Right lobe of liver (tissue), 6 donors: Measurements from ENCODE around the gene REG1B. TPM values are rescaled to one million over a fixed set of nuclear protein-coding genes. Genes with fewer than 3 reads are reported as not detected.

Source experiments
- ATAC-seq, 4 donors: fragments of 200-7000 bp; cut with Tn5 transposase; one replicate each; pipeline ENCODE4 v1.9.1; 2020; ENCODE audit warnings: mild to moderate bottlenecking in 4 of 4, moderate library complexity in 4 of 4
- DNase-seq, 3 donors: peaks; one replicate each; pipeline ENCODE4 v3.0.0-alpha.2; 2020
- H3K27ac ChIP-seq, 3 donors: fragments of 200-600 bp; one replicate each; pipeline ENCODE4 v1.8.0; 2022
- H3K27me3 ChIP-seq, 2 donors: fragments of 200-600 bp; one replicate each; pipeline ENCODE4 v1.8.0; 2022
- H3K36me3 ChIP-seq, 4 donors: fragments of 200-600 bp; sonication (generic) in 1 of 4; one replicate each; pipeline versions ENCODE4 v1.5.1 to v1.8.0; 2017 to 2022; ENCODE audit warnings: control low read depth in 1 of 4
- H3K4me1 ChIP-seq, 4 donors: fragments of 200-600 bp; sonication (generic) in 1 of 4; one replicate each; pipeline versions ENCODE4 v1.5.1 to v1.8.0; 2017 to 2022; ENCODE audit warnings: control low read depth in 1 of 4
- H3K4me3 ChIP-seq, 3 donors: fragments of 200-600 bp; one replicate each; pipeline ENCODE4 v1.8.0; 2022
- H3K9me3 ChIP-seq, 4 donors: fragments of 200-600 bp; sonication (generic) in 1 of 4; one replicate each; pipeline versions ENCODE4 v1.5.1 to v1.8.0; 2017 to 2022; ENCODE audit warnings: control low read depth in 1 of 4
- CTCF ChIP-seq, 4 donors: fragments of 200-600 bp in 3 of 4; fragments of 450-650 bp in 1 of 4; IDR thresholded peaks; one replicate each; pipeline versions ENCODE4 v1.5.1 to v1.8.0; 2016 to 2022; ENCODE audit warnings: antibody characterized with exemption in 4 of 4, mild to moderate bottlenecking in 2 of 4
- POLR2A ChIP-seq: fragments of 450-650 bp; IDR thresholded peaks from one replicate; pipeline ENCODE4 v1.6.1; 2017; ENCODE audit warnings: antibody characterized with exemption, mild to moderate bottlenecking
- WGBS: methylation state at CpG from one replicate; pipeline ENCODE4 v1.1.6; 2018; ENCODE audit warnings: low coverage, low lambda C conversion rate; ENCODE audit not compliant: insufficient coverage; ENCODE audit errors: missing lambda C conversion rate; 5-methylcytosine and 5-hydroxymethylcytosine counted together
- intact Hi-C, 2 donors: fragments of 100-400 bp; cut with DNase I; formaldehyde crosslinking; loops; one replicate each; pipeline versions ENCODE4 v1.11.2 to v1.14.1; 2022
- total RNA-seq, 6 experiments: library from RNA; depleted of rRNA in 2 of 6; stranded (reverse); fragments of >200 nt in 2 of 6; fragmentation: NEBNext Ultra II Directional in 3 of 6; extraction: Animal tissue kit (Norgen Biotek cat#: 25700) in 3 of 6; gene quantifications; one replicate each; pipeline versions ENCODE4 v1.1.0 to v1.2.4, GENCODE V29; 2016 to 2023
- donor health status: DM: no; HTN: yes; CAD: no.
- donor health status: DM: no; HTN: no; CAD: no.
- donor health status: DM: no; HTN: no; CAD: no.
- donor health status: DM: no; HTN: yes; CAD: no.
- donor health status: DM: no; HTN: yes; CAD: no.

Gene REG1B
- total RNA-seq, 6 experiments from 2014 or later = not detected

- 29% methylated on average over 2 of the region's 2 CpGs for WGBS
- no peaks in the 10 kb centered on the region for H3K27me3 ChIP-seq
- DNase-seq = no peak
- no peaks in the 10 kb centered on the region for H3K36me3 ChIP-seq
- no peak overlapping the region for H3K27ac ChIP-seq
- no peaks in the 10 kb centered on the region for H3K9me3 ChIP-seq
- intact Hi-C loops = no loop called here
- ATAC-seq = no peak
- no peaks in the 10 kb centered on the region for H3K4me1 ChIP-seq
- TF ChIP-seq CTCF (IDR thresholded peaks at IDR 0.05) = no peak
- no peak for TF ChIP-seq POLR2A
- no peak overlapping the region for H3K4me3 ChIP-seq
Measured at GRCh38 chr2:79116997-79117928, 29.5 kb upstream of the REG1B start.

- no peak for DNase-seq
- WGBS = 48% methylated on average over 3 of the region's 3 CpGs
- Histone ChIP-seq H3K27ac (no peak overlapping the region), H3K9me3 (no peaks in the 10 kb centered on the region), H3K27me3 (no peaks in the 10 kb centered on the region), H3K4me3 (no peak overlapping the region), H3K4me1 (no peaks in the 10 kb centered on the region), H3K36me3 (no peaks in the 10 kb centered on the region)
- intact Hi-C loops = no loop called here
- TF ChIP-seq CTCF (IDR thresholded peaks at IDR 0.05) = no peak
- no peak for TF ChIP-seq POLR2A
- no peak for ATAC-seq
Measured at GRCh38 chr2:79114797-79115494, 27.2 kb upstream of the REG1B start.

GRCh38 chr2:79112269-79112668 is 24.5 kb upstream of the REG1B start:
- no peak for TF ChIP-seq POLR2A
- no peaks in the 10 kb centered on the region for H3K4me1 ChIP-seq
- H3K9me3 ChIP-seq = no peaks in the 10 kb centered on the region
- no peak for DNase-seq
- intact Hi-C loops = no loop called here
- no peaks in the 10 kb centered on the region for H3K36me3 ChIP-seq
- no peak for ATAC-seq
- 57% methylated on average over 3 of the region's 3 CpGs for WGBS
- no peaks in the 10 kb centered on the region for H3K27me3 ChIP-seq
- H3K4me3 ChIP-seq = no peak overlapping the region
- no peak overlapping the region for H3K27ac ChIP-seq

GRCh38 chr2:79105259-79105658 is 17.5 kb upstream of the REG1B start:
- ATAC-seq (no peak), DNase-seq (no peak)
- H3K9me3 ChIP-seq = no peaks in the 10 kb centered on the region
- WGBS = 62% methylated on average over 2 of the region's 2 CpGs
- H3K36me3 ChIP-seq = no peaks in the 10 kb centered on the region
- intact Hi-C loops = no loop called here
- TF ChIP-seq POLR2A (no peak), CTCF (IDR thresholded peaks at IDR 0.05) (no peak)
- H3K4me1 ChIP-seq = no peaks in the 10 kb centered on the region
- no peak overlapping the region for H3K27ac ChIP-seq
- H3K4me3 ChIP-seq = no peak overlapping the region
- no peaks in the 10 kb centered on the region for H3K27me3 ChIP-seq

- intact Hi-C loops = no loop called here
- Histone ChIP-seq H3K9me3 (no peaks in the 10 kb centered on the region), H3K4me1 (no peaks in the 10 kb centered on the region), H3K4me3 (no peak overlapping the region), H3K27me3 (no peaks in the 10 kb centered on the region), H3K36me3 (no peaks in the 10 kb centered on the region), H3K27ac (no peak overlapping the region)
- ATAC-seq (no peak), DNase-seq (no peak)
- no peak for TF ChIP-seq POLR2A
- no peak for TF ChIP-seq CTCF (IDR thresholded peaks at IDR 0.05)
- WGBS = 57% methylated on average over 2 of the region's 2 CpGs
Measured at GRCh38 chr2:79103214-79103613, 15.4 kb upstream of the REG1B start.
